GM23338 (cell line): Measurements from ENCODE around the gene ZNF227. TPM values are rescaled to one million over a fixed set of nuclear protein-coding genes. Genes with fewer than 3 reads are reported as not detected.
A peak's percentile ranks its signal among the peaks of the same experiment; 100 is the strongest.

Experiments
- ATAC-seq: fragments of 200-7000 bp; cut with Tn5 transposase; 3 replicates; pipeline ENCODE4 v1.9.1; 2020
- DNase-seq: peaks from one replicate; pipeline ENCODE4 v3.0.0-alpha.2; 2015; ENCODE audit warnings: low spot score
- H2AFZ ChIP-seq: fragments of 200-600 bp; sonication (generic); 2 replicates; pipeline ENCODE4 v1.8.0; 2016; ENCODE audit warnings: antibody characterized with exemption, mild to moderate bottlenecking, moderate library complexity
- H3F3A ChIP-seq: fragments of 200-600 bp; sonication (generic); replicated peaks from 2 replicates; pipeline ENCODE4 v1.8.0; 2017; ENCODE audit warnings: antibody characterized with exemption, mixed run types, low read depth
- H3K27ac ChIP-seq: fragments of 200-600 bp; sonication (generic); 2 replicates; pipeline ENCODE4 v1.6.1; 2016; ENCODE audit warnings: low read depth
- H3K27me3 ChIP-seq: fragments of 200-600 bp; sonication (generic); 2 replicates; pipeline ENCODE4 v1.8.0; 2016; ENCODE audit warnings: mild to moderate bottlenecking, mixed run types, moderate library complexity; ENCODE audit not compliant: insufficient read depth
- H3K36me3 ChIP-seq: fragments of 200-600 bp; sonication (generic); 2 replicates; pipeline ENCODE4 v1.8.0; 2016; ENCODE audit warnings: mild to moderate bottlenecking; ENCODE audit not compliant: insufficient read depth
- H3K4me1 ChIP-seq: fragments of 200-600 bp; sonication (generic); 2 replicates; pipeline ENCODE4 v1.8.0; 2016; ENCODE audit warnings: mild to moderate bottlenecking, moderate library complexity; ENCODE audit not compliant: insufficient read depth
- H3K4me2 ChIP-seq: fragments of 200-600 bp; sonication (generic); 2 replicates; pipeline ENCODE4 v1.7.1; 2017; ENCODE audit warnings: mixed run types
- H3K4me3 ChIP-seq: fragments of 200-600 bp; sonication (generic); 2 replicates; pipeline ENCODE4 v1.6.1; 2016; ENCODE audit warnings: mixed run types
- H3K79me2 ChIP-seq: fragments of 200-600 bp; sonication (generic); replicated peaks from 2 replicates; pipeline ENCODE4 v1.8.0; 2017; ENCODE audit warnings: mild to moderate bottlenecking; ENCODE audit not compliant: insufficient read depth
- H3K9me2 ChIP-seq: fragments of 200-600 bp; sonication (generic); 2 replicates; pipeline ENCODE4 v1.8.0; 2017; ENCODE audit not compliant: insufficient read depth
- H4K20me1 ChIP-seq: fragments of 200-600 bp; sonication (generic); replicated peaks from 2 replicates; pipeline ENCODE4 v1.8.0; 2017; ENCODE audit warnings: mild to moderate bottlenecking; ENCODE audit not compliant: insufficient read depth
- H3K27ac Mint-ChIP-seq: 2 replicates; pipeline ENCODE4 v1.8.0; 2020; ENCODE audit warnings: inconsistent platforms, mild to moderate bottlenecking, moderate library complexity, mixed read lengths
- H3K27me3 Mint-ChIP-seq: 3 replicates; pipeline ENCODE4 v1.8.0; 2022; ENCODE audit warnings: low read depth, mild to moderate bottlenecking, moderate library complexity, mixed read lengths, inconsistent platforms; ENCODE audit not compliant: insufficient read depth, poor library complexity
- H3K36me3 Mint-ChIP-seq: 3 replicates; pipeline ENCODE4 v1.8.0; 2021; ENCODE audit warnings: low read depth, mild to moderate bottlenecking, inconsistent platforms, moderate library complexity, mixed read lengths
- H3K4me1 Mint-ChIP-seq: 3 replicates; pipeline ENCODE4 v1.8.0; 2020; ENCODE audit warnings: mild to moderate bottlenecking, inconsistent platforms, mixed read lengths
- H3K4me3 Mint-ChIP-seq: 3 replicates; pipeline ENCODE4 v1.8.0; 2021; ENCODE audit warnings: moderate library complexity, mild to moderate bottlenecking, inconsistent platforms, mixed read lengths
- H3K9me3 Mint-ChIP-seq: 3 replicates; pipeline ENCODE4 v1.8.0; 2020; ENCODE audit warnings: moderate library complexity, mild to moderate bottlenecking, inconsistent platforms, mixed read lengths
- CREB1 ChIP-seq: fragments of 250-450 bp; sonication (Bioruptor Pico); IDR thresholded peaks from 2 replicates; pipeline ENCODE4 v1.5.0; 2020; ENCODE audit warnings: low read depth, mild to moderate bottlenecking, moderate library complexity
- EZH2 ChIP-seq: fragments of 200-600 bp; sonication (generic); IDR thresholded peaks from one replicate; pipeline ENCODE4 v1.8.0; 2017; ENCODE audit warnings: antibody characterized with exemption, mild to moderate bottlenecking, low read depth; ENCODE audit not compliant: unreplicated experiment
- EZH2phosphoT487 ChIP-seq: fragments of 200-600 bp; sonication (generic); IDR thresholded peaks from one replicate; pipeline ENCODE4 v1.8.1; 2018; ENCODE audit warnings: antibody characterized with exemption; ENCODE audit not compliant: unreplicated experiment
- NANOG ChIP-seq: IDR thresholded peaks from 2 replicates; pipeline ENCODE4 v1.6.1; 2016; ENCODE audit warnings: antibody characterized with exemption, borderline replicate concordance
- POLR2AphosphoS5 ChIP-seq: IDR thresholded peaks from 2 replicates; pipeline ENCODE4 v1.6.1; 2016; ENCODE audit warnings: antibody characterized with exemption, low read depth
- ZNF114 ChIP-seq: fragments of 250-450 bp; sonication (Bioruptor Pico); IDR thresholded peaks from 2 replicates; pipeline ENCODE4 v1.5.0; 2020; ENCODE audit warnings: mild to moderate bottlenecking, moderate library complexity
- polyA plus RNA-seq: library from polyadenylated mRNA; unstranded; fragments of >200 nt; fragmentation: Nextera tagmentation; extraction: Ambion mirVana; gene quantifications from 2 replicates; pipeline ENCODE4 v1.2.1, GENCODE V29; 2016
- total RNA-seq: library from RNA; depleted of rRNA; stranded (reverse); fragments of >200 nt; shearing (Covaris generic); gene quantifications from 2 replicates; pipeline ENCODE4 v1.2.3, GENCODE V29; 2014
- TF ChIP-seq, protein P1 (sequence below): IDR thresholded peaks from 2 replicates; pipeline ENCODE4 v1.6.1; 2016; ENCODE audit warnings: antibody characterized with exemption
- TF ChIP-seq, protein P2 (sequence below): IDR thresholded peaks from one replicate; pipeline ENCODE4 v1.6.1; 2018; ENCODE audit warnings: antibody characterized with exemption; ENCODE audit not compliant: unreplicated experiment
- TF ChIP-seq, protein P3 (sequence below): fragments of 250-450 bp; sonication (Bioruptor Pico); IDR thresholded peaks from 2 replicates; pipeline ENCODE4 v1.5.0; 2020; ENCODE audit warnings: mild to moderate bottlenecking, moderate library complexity

ZNF227 gene
- total and polyA plus RNA-seq, 2 experiments from 2014 or later, result 6.6 to 18.2 TPM

DNA sequence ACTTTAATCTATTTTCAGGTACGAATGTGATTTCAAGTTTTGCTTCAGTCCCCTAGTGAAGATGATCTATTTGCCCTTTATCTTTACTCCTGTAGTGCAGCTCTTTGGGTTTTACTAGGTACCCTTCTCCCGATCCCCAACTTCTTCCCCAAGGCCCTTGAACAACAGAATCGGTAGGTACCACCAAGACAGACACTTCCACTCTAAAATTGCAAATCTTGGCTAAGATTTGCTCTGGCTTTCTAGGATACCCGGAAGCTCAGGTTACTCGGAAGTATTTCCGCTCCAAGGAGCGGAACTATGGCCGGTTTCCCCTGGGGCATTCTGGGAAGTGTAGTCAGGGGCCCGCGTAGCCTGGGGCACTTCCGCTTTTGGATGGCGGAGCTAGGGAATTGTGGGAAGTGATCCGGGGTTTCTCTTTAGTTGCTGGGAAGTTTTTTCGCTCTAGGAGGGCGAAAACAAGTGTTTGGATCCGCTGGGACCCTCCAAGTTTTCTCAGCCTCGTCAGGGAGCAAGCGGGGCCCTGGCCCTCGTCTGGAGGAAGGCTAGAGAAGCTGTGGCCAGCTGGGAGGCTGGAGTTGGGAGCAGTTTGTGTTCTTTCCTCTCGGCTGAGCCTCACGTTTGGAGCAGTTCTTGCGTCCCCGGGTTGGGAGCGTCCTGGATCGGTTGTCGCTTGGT is 5.1 kb upstream of the ZNF227 start:
- H2AFZ ChIP-seq, result peak overlapping the region; percentile 90
- peaks cover 6% of the 10 kb centered on the region for H3K36me3 Mint-ChIP-seq
- peak overlapping the region; percentile 55 for H3K4me3 ChIP-seq
- H3K27me3 Mint-ChIP-seq, result no peaks in the 10 kb centered on the region
- H3K4me1 ChIP-seq, result peaks cover 6% of the 10 kb centered on the region
- H3K27ac Mint-ChIP-seq, result peak overlapping the region; percentile 76
- no peak overlapping the region for H3K27ac ChIP-seq
- peaks cover 21% of the 10 kb centered on the region for H3K9me3 Mint-ChIP-seq
- no peaks in the 10 kb centered on the region for H3K79me2 ChIP-seq
- H3K9me2 ChIP-seq, result peaks cover 8% of the 10 kb centered on the region; the same call in 1 of the 2 replicates
- peak overlapping the region; percentile 78 for H3K4me2 ChIP-seq
- DNase-seq (peak; percentile 98), ATAC-seq (peak; percentile 96)
- H3K4me3 Mint-ChIP-seq, result peak overlapping the region; percentile 87
- H3K4me1 Mint-ChIP-seq, result no peaks in the 10 kb centered on the region
- H3K36me3 ChIP-seq, result peaks cover 3% of the 10 kb centered on the region; the same call in 1 of the 2 replicates
- H3K27me3 ChIP-seq, result peaks cover 6% of the 10 kb centered on the region; the same call in 1 of the 2 replicates
- H4K20me1 ChIP-seq, result no peaks in the 10 kb centered on the region
- TF ChIP-seq, protein P1, sequence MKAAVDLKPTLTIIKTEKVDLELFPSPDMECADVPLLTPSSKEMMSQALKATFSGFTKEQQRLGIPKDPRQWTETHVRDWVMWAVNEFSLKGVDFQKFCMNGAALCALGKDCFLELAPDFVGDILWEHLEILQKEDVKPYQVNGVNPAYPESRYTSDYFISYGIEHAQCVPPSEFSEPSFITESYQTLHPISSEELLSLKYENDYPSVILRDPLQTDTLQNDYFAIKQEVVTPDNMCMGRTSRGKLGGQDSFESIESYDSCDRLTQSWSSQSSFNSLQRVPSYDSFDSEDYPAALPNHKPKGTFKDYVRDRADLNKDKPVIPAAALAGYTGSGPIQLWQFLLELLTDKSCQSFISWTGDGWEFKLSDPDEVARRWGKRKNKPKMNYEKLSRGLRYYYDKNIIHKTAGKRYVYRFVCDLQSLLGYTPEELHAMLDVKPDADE, result peak; percentile 96
- TF ChIP-seq, protein P2, sequence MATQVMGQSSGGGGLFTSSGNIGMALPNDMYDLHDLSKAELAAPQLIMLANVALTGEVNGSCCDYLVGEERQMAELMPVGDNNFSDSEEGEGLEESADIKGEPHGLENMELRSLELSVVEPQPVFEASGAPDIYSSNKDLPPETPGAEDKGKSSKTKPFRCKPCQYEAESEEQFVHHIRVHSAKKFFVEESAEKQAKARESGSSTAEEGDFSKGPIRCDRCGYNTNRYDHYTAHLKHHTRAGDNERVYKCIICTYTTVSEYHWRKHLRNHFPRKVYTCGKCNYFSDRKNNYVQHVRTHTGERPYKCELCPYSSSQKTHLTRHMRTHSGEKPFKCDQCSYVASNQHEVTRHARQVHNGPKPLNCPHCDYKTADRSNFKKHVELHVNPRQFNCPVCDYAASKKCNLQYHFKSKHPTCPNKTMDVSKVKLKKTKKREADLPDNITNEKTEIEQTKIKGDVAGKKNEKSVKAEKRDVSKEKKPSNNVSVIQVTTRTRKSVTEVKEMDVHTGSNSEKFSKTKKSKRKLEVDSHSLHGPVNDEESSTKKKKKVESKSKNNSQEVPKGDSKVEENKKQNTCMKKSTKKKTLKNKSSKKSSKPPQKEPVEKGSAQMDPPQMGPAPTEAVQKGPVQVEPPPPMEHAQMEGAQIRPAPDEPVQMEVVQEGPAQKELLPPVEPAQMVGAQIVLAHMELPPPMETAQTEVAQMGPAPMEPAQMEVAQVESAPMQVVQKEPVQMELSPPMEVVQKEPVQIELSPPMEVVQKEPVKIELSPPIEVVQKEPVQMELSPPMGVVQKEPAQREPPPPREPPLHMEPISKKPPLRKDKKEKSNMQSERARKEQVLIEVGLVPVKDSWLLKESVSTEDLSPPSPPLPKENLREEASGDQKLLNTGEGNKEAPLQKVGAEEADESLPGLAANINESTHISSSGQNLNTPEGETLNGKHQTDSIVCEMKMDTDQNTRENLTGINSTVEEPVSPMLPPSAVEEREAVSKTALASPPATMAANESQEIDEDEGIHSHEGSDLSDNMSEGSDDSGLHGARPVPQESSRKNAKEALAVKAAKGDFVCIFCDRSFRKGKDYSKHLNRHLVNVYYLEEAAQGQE, result no peak
- peak; percentile 55 for TF ChIP-seq POLR2AphosphoS5
- H3F3A ChIP-seq, result no peaks in the 10 kb centered on the region

DNA sequence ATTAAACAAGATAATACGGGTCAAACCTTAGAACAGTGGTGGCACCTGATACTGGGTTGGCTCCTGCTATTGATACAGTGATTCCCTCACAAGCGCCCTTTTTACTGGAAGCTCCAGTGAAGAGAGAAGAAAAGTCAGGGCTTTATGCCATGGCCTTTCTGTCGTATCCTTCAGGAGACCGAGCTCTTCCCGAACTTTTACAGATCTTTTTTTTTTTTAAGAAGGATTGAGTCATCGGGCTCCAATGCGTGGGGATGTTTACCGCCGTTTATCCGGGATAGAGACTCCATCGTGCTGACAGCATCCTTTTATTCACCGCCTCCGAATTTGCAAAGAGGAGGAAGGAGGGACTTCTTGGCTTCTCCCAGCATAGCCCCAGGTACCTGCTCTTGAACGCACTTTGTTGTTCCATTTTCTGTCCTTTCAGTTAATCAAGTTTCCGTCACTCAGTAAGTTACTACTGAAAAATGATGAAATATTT is 574 bp downstream of the ZNF227 start:
- no peaks in the 10 kb centered on the region for H3K27me3 ChIP-seq
- Mint-ChIP-seq H3K4me3 (peak overlapping the region; percentile 94), H3K27me3 (no peaks in the 10 kb centered on the region), H3K9me3 (no peaks in the 10 kb centered on the region), H3K4me1 (peaks cover 8% of the 10 kb centered on the region), H3K36me3 (peaks cover 30% of the 10 kb centered on the region), H3K27ac (peak overlapping the region; percentile 95)
- H2AFZ ChIP-seq, result peak overlapping the region; percentile 74
- H3K79me2 ChIP-seq, result peaks cover 29% of the 10 kb centered on the region
- peak overlapping the region; percentile 79 for H3K4me2 ChIP-seq
- ATAC-seq (peak; percentile 51), DNase-seq (peak; percentile 53)
- H3F3A ChIP-seq, result no peaks in the 10 kb centered on the region
- H3K9me2 ChIP-seq, result no peaks in the 10 kb centered on the region
- H4K20me1 ChIP-seq, result no peaks in the 10 kb centered on the region; the same call in 1 of the 2 replicates
- peaks cover 8% of the 10 kb centered on the region for H3K4me1 ChIP-seq
- H3K36me3 ChIP-seq, result peaks cover 6% of the 10 kb centered on the region; the same call in 1 of the 2 replicates
- no peak overlapping the region for H3K27ac ChIP-seq
- H3K4me3 ChIP-seq, result peak overlapping the region; percentile 70
- TF ChIP-seq EZH2, result no peak
- TF ChIP-seq EZH2phosphoT487, result no peak
- no peak for TF ChIP-seq CREB1 (CRISPR knock-in tag)
- no peak for TF ChIP-seq NANOG
- TF ChIP-seq ZNF114 (CRISPR knock-in tag), result no peak
- TF ChIP-seq, protein P3, sequence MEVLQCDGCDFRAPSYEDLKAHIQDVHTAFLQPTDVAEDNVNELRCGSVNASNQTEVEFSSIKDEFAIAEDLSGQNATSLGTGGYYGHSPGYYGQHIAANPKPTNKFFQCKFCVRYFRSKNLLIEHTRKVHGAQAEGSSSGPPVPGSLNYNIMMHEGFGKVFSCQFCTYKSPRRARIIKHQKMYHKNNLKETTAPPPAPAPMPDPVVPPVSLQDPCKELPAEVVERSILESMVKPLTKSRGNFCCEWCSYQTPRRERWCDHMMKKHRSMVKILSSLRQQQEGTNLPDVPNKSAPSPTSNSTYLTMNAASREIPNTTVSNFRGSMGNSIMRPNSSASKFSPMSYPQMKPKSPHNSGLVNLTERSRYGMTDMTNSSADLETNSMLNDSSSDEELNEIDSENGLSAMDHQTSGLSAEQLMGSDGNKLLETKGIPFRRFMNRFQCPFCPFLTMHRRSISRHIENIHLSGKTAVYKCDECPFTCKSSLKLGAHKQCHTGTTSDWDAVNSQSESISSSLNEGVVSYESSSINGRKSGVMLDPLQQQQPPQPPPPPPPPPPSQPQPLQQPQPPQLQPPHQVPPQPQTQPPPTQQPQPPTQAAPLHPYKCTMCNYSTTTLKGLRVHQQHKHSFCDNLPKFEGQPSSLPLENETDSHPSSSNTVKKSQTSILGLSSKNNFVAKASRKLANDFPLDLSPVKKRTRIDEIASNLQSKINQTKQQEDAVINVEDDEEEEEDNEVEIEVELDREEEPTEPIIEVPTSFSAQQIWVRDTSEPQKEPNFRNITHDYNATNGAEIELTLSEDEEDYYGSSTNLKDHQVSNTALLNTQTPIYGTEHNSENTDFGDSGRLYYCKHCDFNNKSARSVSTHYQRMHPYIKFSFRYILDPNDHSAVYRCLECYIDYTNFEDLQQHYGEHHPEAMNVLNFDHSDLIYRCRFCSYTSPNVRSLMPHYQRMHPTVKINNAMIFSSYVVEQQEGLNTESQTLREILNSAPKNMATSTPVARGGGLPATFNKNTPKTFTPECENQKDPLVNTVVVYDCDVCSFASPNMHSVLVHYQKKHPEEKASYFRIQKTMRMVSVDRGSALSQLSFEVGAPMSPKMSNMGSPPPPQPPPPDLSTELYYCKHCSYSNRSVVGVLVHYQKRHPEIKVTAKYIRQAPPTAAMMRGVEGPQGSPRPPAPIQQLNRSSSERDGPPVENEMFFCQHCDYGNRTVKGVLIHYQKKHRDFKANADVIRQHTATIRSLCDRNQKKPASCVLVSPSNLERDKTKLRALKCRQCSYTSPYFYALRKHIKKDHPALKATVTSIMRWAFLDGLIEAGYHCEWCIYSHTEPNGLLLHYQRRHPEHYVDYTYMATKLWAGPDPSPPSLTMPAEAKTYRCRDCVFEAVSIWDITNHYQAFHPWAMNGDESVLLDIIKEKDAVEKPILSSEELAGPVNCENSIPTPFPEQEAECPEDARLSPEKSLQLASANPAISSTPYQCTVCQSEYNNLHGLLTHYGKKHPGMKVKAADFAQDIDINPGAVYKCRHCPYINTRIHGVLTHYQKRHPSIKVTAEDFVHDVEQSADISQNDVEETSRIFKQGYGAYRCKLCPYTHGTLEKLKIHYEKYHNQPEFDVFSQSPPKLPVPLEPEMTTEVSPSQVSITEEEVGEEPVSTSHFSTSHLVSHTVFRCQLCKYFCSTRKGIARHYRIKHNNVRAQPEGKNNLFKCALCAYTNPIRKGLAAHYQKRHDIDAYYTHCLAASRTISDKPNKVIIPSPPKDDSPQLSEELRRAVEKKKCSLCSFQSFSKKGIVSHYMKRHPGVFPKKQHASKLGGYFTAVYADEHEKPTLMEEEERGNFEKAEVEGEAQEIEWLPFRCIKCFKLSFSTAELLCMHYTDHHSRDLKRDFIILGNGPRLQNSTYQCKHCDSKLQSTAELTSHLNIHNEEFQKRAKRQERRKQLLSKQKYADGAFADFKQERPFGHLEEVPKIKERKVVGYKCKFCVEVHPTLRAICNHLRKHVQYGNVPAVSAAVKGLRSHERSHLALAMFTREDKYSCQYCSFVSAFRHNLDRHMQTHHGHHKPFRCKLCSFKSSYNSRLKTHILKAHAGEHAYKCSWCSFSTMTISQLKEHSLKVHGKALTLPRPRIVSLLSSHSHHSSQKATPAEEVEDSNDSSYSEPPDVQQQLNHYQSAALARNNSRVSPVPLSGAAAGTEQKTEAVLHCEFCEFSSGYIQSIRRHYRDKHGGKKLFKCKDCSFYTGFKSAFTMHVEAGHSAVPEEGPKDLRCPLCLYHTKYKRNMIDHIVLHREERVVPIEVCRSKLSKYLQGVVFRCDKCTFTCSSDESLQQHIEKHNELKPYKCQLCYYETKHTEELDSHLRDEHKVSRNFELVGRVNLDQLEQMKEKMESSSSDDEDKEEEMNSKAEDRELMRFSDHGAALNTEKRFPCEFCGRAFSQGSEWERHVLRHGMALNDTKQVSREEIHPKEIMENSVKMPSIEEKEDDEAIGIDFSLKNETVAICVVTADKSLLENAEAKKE (CRISPR knock-in tag), result no peak
